GM18502 (cell line): ENCODE measurements around the gene ESPL1.
"Not testable (repeated sequence)": the region's sequence is repeated elsewhere in the genome, so short reads cannot be mapped to it uniquely, and the experiment has no call there.

Experiments used
- ATAC-seq: cut with Tn5 transposase; IDR thresholded peaks from one replicate; pipeline ENCODE4 v1.9.1; 2021; ENCODE audit warnings: mild to moderate bottlenecking; ENCODE audit not compliant: unreplicated experiment, poor library complexity

The ESPL1 gene

GRCh38 chr12:53295070-53295890 lies 27.2 kb downstream of the ESPL1 start, which contains the start of gene PFDN5:
Gene PFDN5 (plus strand): TSS chr12:53295542. CDS start chr12:53295568, 26 bp downstream.
- peak; percentile 85 for ATAC-seq

- no peak for ATAC-seq
Measured at GRCh38 chr12:53295891-53296219, 27.8 kb downstream of the ESPL1 start.

GRCh38 chr12:53297106-53297505 lies 29.0 kb downstream of the ESPL1 start:
- ATAC-seq = not testable (repeated sequence)

DNA sequence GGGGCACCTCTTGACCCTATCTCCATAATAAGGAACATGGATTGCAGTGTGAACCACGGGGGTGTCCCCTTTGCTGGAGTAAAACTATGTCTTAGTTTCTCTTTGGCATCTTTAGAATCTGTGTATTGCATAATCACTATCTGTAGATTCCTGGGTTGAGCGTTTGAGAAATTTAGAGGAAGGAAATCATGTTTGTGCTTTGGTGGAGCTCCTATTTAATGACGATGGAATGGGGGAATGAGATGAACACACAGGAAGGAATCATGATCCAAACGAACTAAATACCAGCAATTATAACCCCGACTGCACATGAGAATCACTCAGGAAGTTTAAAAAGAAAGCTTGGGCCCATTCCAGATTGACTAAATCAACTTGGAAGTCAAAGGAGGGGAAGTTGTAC lies 30.1 kb downstream of the ESPL1 start:
- ATAC-seq = no peak

- ATAC-seq = no peak
Measured at GRCh38 chr12:53299101-53299453, 31.0 kb downstream of the ESPL1 start.

DNA sequence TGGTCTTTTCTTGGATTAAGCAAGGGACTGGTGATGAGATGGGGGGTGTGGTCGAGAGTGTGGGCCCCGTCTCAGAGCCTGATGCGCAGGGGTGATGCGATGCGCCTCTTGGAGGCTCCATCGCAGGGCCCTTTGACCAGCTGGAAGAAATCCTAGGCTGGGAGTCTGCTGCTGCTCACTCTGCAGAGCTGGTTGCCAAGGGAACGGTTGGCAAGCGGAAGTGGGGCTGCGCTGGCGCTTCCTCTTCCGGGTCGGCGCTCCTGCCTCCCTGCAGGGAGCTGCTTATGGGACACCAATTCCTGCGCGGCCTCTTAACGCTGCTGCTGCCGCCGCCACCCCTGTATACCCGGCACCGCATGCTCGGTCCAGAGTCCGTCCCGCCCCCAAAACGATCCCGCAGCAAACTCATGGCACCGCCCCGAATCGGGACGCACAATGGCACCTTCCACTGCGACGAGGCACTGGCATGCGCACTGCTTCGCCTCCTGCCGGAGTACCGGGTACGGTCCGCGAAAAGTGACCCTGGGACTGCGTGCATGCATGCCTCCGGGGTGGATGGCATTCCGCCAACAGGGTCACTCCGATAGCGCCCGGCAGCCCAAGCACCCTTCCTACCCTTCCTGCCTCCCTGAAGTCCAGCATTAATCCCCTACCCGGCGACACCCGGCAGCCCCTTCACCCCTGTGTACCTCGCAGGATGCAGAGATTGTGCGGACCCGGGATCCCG lies 31.5 kb downstream of the ESPL1 start, which contains the start of gene MYG1:
Gene MYG1, plus strand, starts transcription at position 242 of the 727 bp plus-strand sequence. Its CDS starts 43 bp downstream, at position 285.
- ATAC-seq = peak; percentile 75

DNA sequence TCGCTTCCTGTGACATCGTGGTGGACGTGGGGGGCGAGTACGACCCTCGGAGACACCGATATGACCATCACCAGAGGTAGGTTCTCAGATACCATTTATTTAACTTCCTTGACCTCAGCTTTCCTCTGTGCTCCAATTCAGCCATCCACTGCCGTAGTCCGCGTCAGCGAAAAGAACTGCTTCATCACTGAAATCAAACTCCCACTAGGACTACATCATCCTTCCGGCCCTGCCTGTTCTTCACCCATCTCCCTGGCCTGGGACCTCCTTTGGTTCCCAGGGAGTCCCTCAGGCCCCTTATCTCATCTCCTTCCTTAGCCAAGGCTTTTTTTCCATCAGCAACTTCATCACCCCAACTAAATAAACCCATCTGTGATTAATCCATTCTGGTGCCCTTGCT lies 32.1 kb downstream of the ESPL1 start:
- ATAC-seq = no peak

- ATAC-seq = no peak
Measured at GRCh38 chr12:53302903-53303302, 34.8 kb downstream of the ESPL1 start.

GRCh38 chr12:53306826-53307225 lies 38.7 kb downstream of the ESPL1 start:
- ATAC-seq = no peak

DNA sequence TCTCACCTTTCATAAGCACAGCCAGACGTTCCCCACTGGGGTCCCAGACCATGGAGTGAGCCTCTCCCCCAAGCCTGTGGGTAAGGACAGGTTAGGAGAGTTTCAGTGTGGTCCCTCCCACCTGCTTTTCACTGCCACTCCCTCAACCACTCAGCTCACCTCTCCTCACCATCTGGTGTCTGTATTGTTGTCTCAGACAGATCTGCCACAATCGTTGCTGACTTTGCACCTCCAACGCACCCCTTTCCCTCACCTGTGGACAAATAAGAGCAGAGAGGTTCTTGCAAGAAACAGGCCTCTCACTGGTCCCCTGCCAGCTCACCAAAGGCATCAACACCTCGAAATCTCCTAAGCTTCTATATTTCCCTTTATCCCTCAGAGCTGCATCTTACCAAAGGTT lies 40.2 kb downstream of the ESPL1 start:
- no peak for ATAC-seq

GRCh38 chr12:53313996-53314395 lies 45.9 kb downstream of the ESPL1 start:
- no peak for ATAC-seq

GRCh38 chr12:53320352-53321195 lies 52.5 kb downstream of the ESPL1 start:
- no peak for ATAC-seq

DNA sequence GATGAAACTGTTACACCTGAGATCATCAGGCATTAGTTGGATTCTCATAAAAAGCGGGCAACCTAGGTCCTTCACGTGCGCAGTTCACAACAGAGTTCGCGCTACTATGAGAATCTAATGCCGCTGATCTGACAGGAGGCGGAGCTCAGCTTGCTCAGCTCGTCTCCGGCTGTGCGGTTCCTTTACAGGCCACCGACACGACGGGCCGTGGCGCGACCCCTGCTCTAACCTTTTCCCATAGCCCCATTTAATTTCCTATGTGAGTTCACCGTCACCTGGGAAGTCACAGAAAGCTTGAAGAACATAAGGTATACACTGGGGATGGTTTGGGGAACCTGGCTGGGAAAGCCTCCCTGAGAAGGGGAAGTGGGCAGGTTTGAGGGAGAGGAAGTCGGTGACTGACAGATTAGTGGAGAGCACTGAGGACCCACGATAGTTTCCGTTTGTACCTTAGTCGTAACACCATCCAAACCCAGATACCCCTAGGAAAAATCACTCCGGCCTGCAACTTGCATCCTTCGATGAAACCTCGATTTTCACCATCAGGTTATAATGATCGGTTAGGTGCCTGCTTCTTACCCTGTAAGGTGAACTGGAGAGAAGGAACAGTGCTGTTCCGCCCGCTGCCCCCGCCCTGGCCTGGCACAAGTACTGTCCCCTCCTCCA lies 56.1 kb downstream of the ESPL1 start:
- peak; percentile 36 for ATAC-seq

DNA sequence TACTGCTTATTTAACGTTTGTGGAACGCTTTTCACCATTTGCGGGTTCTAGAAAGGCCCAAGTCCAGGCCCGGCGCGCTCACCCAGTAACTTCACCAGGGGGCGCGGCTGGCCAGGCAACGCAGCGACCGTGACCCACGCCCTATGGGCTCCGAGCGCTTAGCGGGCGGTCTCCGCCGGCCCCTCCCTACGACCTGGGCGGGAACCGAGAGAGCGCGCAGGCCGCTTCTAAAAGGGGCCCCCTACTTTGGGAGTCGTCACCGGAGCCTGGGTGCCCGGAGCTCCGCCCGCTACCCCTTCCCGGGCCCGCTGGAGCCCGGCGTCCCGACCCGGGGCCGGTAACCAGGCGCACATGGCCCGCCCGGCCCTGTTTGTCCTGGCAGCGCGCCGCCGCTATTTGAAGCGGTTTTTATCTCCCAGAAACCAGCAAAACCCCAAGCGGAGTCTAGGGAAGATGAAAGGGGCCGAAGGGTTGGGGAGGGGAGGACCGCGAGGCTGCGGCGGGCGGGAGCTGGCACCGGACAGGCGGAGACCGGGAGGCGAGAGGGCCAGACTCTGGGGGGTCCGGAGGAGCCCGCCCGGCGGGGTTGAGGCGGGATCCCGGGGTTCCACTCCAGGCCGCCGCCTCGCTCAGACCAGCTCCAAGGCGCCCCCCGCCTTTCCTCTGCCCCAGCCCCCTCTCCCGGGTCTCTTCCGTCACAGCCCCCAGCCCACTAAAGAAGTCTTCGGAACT lies 56.8 kb downstream of the ESPL1 start:
- peak; percentile 63 for ATAC-seq

DNA sequence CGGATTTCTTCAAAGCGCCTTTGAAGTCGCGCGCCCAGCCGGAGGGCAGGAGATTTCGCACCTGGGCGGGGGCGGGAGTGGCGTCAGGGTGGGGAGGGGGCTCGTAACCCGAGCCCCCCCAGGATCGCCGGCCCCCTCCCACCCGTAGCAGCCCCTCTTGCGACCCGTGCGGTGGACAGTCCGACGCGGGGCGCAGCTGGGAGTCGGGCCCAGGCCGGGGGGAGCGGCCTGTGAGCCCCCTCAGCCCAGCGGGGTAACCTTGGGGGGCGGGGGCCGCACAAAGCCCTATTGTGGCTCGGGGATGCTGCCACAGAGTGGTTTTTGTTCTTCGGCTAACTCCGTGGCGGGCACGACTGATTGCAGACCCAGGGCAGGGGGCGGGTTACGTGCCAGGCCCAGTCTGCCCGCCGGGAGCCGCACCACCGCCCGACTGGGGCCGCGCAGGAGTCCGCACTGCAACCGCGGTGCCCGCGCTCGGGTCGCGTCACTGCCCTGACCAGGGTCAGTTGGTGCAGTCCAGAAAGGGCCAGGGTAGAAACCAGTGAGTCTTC lies 57.5 kb downstream of the ESPL1 start:
- no peak for ATAC-seq

GRCh38 chr12:53326460-53327185 lies 58.5 kb downstream of the ESPL1 start:
- no peak for ATAC-seq

GRCh38 chr12:53327435-53328042 lies 59.4 kb downstream of the ESPL1 start:
- ATAC-seq = no peak

- ATAC-seq = no peak
Measured at GRCh38 chr12:53328043-53328435, 59.9 kb downstream of the ESPL1 start.
